A204.1 (cell line): ENCODE measurements around the gene NBPF26.
"Not testable (repeated sequence)": the region's sequence is repeated elsewhere in the genome, so short reads cannot be mapped to it uniquely, and the experiment has no call there.

Source experiments
- FAIRE-seq: peaks from 2 replicates; lab custom pipeline; 2012; peaks lifted over from hg19 to GRCh38; lab: Jason Lieb, UNC

Gene NBPF26

DNA sequence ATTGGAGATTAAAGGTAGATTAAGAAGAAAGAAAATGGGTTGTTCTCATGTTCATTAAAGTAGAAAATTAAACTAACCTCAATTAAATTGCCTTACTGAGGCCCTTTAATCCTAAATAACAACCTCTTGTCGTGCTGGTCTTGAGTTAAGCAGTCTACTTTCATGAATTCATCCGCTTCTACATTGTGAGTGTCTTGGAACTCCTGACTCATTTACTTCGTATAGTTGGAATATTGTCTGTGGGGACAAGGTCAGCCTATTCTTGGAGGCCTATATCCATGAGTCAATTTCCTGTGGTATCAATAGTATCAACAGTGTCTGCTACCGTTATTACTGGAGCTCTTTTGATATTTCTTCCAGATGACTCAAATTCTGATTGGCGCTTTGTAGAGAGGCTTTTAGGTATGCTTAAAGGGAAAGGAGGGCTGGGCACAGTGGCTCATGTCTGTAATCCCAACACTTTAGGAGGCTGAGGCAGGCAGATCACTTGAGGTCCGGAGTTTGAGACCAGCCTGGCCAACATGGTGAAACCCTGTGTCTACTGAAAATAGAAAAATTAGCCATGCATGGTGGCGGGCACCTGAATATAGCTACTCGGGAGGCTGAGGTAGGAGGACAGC lies 136.0 kb downstream of the NBPF26 start:
- not testable (repeated sequence) for FAIRE-seq

DNA sequence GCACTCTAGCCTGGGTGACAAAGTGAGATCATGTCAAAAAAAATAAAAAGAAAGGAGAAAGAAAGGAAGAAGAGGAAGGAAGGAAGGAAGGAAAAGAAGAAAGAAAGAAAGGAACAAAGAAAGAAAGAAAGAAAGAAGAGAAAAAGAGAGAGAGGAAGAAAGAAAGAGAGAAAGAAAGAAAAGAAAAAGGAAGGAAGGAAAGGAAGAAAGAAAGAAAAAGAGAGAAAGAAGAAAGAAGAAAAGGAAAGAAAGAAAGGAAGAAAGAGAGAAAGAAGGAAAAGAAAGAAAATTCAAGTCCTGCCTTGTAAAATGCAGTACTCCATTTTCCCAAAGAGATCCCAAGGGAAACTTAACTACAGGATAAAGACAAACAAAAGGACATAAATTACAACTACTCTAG lies 154.5 kb downstream of the NBPF26 start:
- FAIRE-seq: not testable (repeated sequence)

DNA sequence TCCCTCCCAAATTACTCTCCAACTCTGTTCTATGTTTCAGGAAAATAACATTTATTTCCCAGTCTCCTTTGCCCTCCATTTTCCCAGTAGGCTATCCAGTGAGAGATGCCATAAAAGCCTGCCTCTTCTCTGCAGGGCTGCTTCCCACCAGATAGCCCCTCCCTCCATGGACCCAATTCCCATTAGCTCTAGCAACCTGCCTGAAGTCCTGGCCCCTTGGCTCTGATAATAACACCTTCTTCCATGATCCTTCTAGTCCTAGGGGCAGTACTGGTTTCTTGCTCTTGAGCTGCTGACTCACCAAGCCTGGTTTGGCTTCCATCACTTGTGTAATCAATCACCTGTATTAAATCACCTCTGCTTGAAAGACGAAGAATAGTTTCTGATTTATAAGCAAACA lies 156.3 kb downstream of the NBPF26 start:
- FAIRE-seq: not testable (repeated sequence)

DNA sequence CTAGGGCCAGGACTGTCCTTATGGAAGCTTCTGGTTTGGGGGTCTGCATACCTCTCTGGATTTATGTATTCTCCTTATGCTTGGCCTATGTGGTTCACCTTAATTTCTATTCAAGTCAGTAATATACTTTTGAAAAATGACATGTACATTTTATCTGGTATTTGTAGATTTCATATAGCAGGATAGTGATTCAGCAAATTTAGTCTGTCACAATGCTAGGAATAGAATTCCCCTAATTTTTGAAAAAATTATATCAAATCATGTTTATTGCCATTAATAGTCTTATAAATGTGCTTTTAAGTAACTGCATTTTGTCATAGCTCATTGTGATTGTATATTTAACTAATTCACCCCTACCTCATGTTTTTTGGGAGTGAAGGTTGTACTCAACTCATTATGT lies 158.2 kb downstream of the NBPF26 start:
- FAIRE-seq: not testable (repeated sequence)
